ENCODE measurements around the gene COMMD1.

DNA sequence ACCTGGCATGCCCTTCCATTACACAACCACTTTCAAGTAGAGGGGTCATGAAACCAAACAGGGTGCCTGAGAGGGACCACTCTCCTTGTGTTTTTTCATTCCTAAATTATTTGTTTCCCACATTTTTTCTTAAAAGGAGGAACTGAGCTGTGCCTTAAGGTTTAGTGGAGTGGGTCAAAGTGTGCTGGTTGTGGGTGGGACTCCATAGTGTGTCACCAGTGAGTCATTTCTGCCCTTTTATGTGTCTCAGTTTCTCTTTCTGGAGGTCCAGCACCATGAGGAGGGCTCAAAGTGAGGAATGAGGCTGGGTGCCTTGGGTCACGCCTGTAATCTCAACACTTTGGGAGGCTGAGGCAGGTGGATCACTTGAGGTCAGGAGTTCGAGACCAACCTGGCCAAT, 37.8 kb downstream of the COMMD1 start:
- no peak for TF ChIP-seq YY1 (IDR thresholded peaks at IDR 0.05; ENCODE audit: insufficient read depth, insufficient read length)
- TF ChIP-seq ZNF274 (IDR thresholded peaks at IDR 0.05; ENCODE audit: low read depth, low read length): no peak

All from NT2/D1 (cell line).